HepG2 (cell line): ENCODE measurements around the gene SS18L1. TPM values are rescaled to one million over a fixed set of nuclear protein-coding genes. Genes with fewer than 3 reads are reported as not detected.

Experiments
- BCL6 ChIP-seq: IDR thresholded peaks from 2 replicates; pipeline ENCODE4 v1.6.1; 2016; ENCODE audit warnings: missing genetic modification reagents, missing compliant biosample characterization
- CBX2 ChIP-seq, 2 experiments: fragments of 200-600 bp in 1 of 2; sonication (generic); formaldehyde crosslinking in 1 of 2; IDR thresholded peaks; 2 replicates each; pipeline versions ENCODE4 v1.7.0 to v1.8.1; 2018 to 2022; ENCODE audit warnings: low read depth in 2 of 2, low read length in 1 of 2, mild to moderate bottlenecking in 1 of 2, missing genetic modification reagents in 1 of 2
- DBP ChIP-seq: sonication (generic); formaldehyde crosslinking; IDR thresholded peaks from 2 replicates; pipeline ENCODE4 v1.4.0; 2020; ENCODE audit warnings: missing genetic modification reagents; ENCODE audit errors: not compliant biosample characterization
- GMEB1 ChIP-seq: sonication (generic); formaldehyde crosslinking; IDR thresholded peaks from 2 replicates; pipeline ENCODE4 v1.5.1; 2020; ENCODE audit warnings: missing genetic modification reagents, mild to moderate bottlenecking, borderline replicate concordance
- HNF1A ChIP-seq, 2 experiments: sonication (generic) in 1 of 2; formaldehyde crosslinking in 1 of 2; IDR thresholded peaks; 2 replicates each; pipeline versions ENCODE4 v1.4.0 to v1.6.1; 2016 to 2020; ENCODE audit warnings: borderline replicate concordance in 1 of 2, low read depth in 1 of 2, mild to moderate bottlenecking in 1 of 2, missing genetic modification reagents in 1 of 2
- IKZF5 ChIP-seq: IDR thresholded peaks from 2 replicates; pipeline ENCODE4 v1.6.1; 2018; ENCODE audit warnings: missing genetic modification reagents, mild to moderate bottlenecking, missing compliant biosample characterization
- KLF15 ChIP-seq: sonication (generic); formaldehyde crosslinking; IDR thresholded peaks from 2 replicates; pipeline ENCODE4 v1.8.1; 2023; ENCODE audit warnings: borderline replicate concordance, mild to moderate bottlenecking, inconsistent platforms, missing genetic modification reagents, mixed read lengths
- KMT2B ChIP-seq: IDR thresholded peaks from 2 replicates; pipeline ENCODE4 v1.6.1; 2016; ENCODE audit warnings: missing genetic modification reagents, missing compliant biosample characterization
- NFAT5 ChIP-seq: sonication (generic); formaldehyde crosslinking; IDR thresholded peaks from 2 replicates; pipeline ENCODE4 v1.4.0; 2020; ENCODE audit warnings: missing genetic modification reagents
- SAP130 ChIP-seq: IDR thresholded peaks from 2 replicates; pipeline ENCODE4 v1.6.1; 2016; ENCODE audit warnings: low read depth
- SUZ12 ChIP-seq: fragments of 150-350 bp; IDR thresholded peaks from 2 replicates; pipeline ENCODE4 v1.6.1; 2014; ENCODE audit warnings: low read depth, low read length
- TBL1XR1 ChIP-seq: fragments of 150-350 bp; IDR thresholded peaks from 2 replicates; pipeline ENCODE4 v1.6.1; 2014; ENCODE audit warnings: borderline replicate concordance, low read length; ENCODE audit not compliant: partially characterized antibody
- ZC3H4 ChIP-seq: sonication (generic); formaldehyde crosslinking; IDR thresholded peaks from 2 replicates; pipeline ENCODE4 v1.4.0; 2020; ENCODE audit warnings: missing genetic modification reagents, borderline replicate concordance
- ZNF7 ChIP-seq: IDR thresholded peaks from 2 replicates; pipeline ENCODE4 v1.6.1; 2016; ENCODE audit warnings: missing biosample characterization, missing genetic modification reagents
- polyA plus RNA-seq, 8 experiments: library from polyadenylated mRNA; depleted of rRNA in 3 of 8; stranded (reverse) in 7 of 8; unstranded in 1 of 8; fragments of >200 nt; fragmentation: Illumina TruSeq in 4 of 8; extraction: Trizol in 4 of 8; gene quantifications; 2 replicates each; pipeline versions ENCODE4 v1.2.1 to v1.2.3, GENCODE V29; 2011 to 2016; ENCODE audit warnings: low read depth in 4 of 8, missing spikeins in 1 of 8, mixed read lengths in 1 of 8; ENCODE audit not compliant: insufficient read depth in 1 of 8
- total RNA-seq, 5 experiments: library from RNA; depleted of rRNA; stranded (reverse); fragments of >200 nt; fragmentation: Illumina TruSeq; extraction: Trizol; gene quantifications; 2 replicates each; pipeline ENCODE4 v1.2.3, GENCODE V29; 2016; ENCODE audit warnings: low read depth in 1 of 5

Gene SS18L1
- total and polyA plus RNA-seq, 2 of the 13 experiments (the other 11 are each of a cell fraction or from before 2014, with no cell fraction given) = 17.8 to 27.6 TPM

GRCh38 chr20:62148908-62149314 is 5.3 kb downstream of the SS18L1 start (continued):
- TF ChIP-seq HNF1A (IDR thresholded peaks at IDR 0.05; ENCODE audit: low read depth) = no peak
- TF ChIP-seq HNF1A (CRISPR knock-in tag; IDR thresholded peaks at IDR 0.05; ENCODE audit: borderline replicate concordance) = no peak
- TF ChIP-seq ZNF7 (CRISPR knock-in tag) = no peak
- TF ChIP-seq GMEB1 (CRISPR knock-in tag) = peak; percentile 45; the same call in 1 of the 2 replicates
- TF ChIP-seq IKZF5 = no peak
- TF ChIP-seq SAP130 = peak; percentile 38; the same call in 1 of the 2 replicates
- no peak for TF ChIP-seq NFAT5
- TF ChIP-seq ZC3H4 (CRISPR knock-in tag) = no peak
- no peak for TF ChIP-seq CBX2 (IDR thresholded peaks at IDR 0.05; ENCODE audit: low read depth, low read length)
- TF ChIP-seq CBX2 (CRISPR knock-in tag; IDR thresholded peaks at IDR 0.05; ENCODE audit: low read depth) = no peak
- TF ChIP-seq BCL6 (CRISPR knock-in tag) = no peak
- no peak for TF ChIP-seq SUZ12
- no peak for TF ChIP-seq KLF15
- no peak for TF ChIP-seq TBL1XR1
- TF ChIP-seq KMT2B (CRISPR knock-in tag) = no peak
- TF ChIP-seq DBP = no peak
